HTR-8/SVneo (cell line): ENCODE data around the gene CCR7.
A peak's percentile ranks its signal among the peaks of the same experiment; 100 is the strongest.

Experiments used
- DNase-seq: peaks from one replicate; pipeline ENCODE4 v3.0.0; 2011; ENCODE audit warnings: low spot score, mixed read lengths; ENCODE audit not compliant: insufficient read length
- FAIRE-seq: peaks from 2 replicates; lab custom pipeline; 2011; peaks lifted over from hg19 to GRCh38; lab: Jason Lieb, UNC

Gene CCR7

GRCh38 chr17:40522250-40522960 lies 42.9 kb downstream of the CCR7 start:
- DNase-seq (no peak), FAIRE-seq (peak; percentile 80)

- FAIRE-seq (peak; percentile 79), DNase-seq (no peak)
Observed at GRCh38 chr17:40520991-40521453, 44.2 kb downstream of the CCR7 start.

DNA sequence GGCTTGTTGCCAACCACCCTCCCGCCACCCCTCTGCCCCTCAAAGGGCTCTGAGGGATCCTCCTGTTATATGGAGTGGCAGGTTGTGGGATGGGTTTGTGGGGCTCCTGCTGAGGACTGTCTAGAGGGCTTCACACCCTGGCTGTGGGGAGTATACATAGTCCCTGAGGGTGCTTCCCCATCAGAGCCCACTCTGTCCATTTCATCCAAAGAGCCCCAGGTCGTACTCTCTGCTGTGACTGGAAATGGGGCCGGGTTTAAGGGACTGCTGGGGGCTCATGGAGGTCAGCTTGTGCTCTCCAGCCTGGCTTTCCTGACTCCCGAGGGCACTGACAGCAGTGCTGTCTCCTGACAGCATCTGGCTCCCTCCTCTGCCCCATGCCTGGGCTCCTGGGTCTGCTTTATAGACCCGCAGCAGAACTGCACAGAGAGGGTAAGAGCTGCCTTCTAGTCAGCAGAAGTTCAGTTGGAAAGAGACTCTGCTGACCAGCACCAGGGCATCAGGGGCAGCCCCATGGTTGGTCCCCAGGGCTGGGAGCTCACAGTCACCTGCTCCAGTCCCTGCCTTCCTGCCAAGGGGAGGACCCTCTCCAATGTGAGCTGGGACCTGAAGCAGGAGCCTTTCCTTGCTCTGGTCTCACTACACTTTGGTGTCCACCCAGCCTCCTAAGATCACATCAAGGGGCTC lies 46.0 kb downstream of the CCR7 start:
- DNase-seq, result no peak

GRCh38 chr17:40518401-40519088 lies 46.7 kb downstream of the CCR7 start:
- DNase-seq, result peak; percentile 71
- FAIRE-seq, result no peak

More for the DNA sequence above, 46.0 kb downstream of the CCR7 start:
- no peak for FAIRE-seq

DNA sequence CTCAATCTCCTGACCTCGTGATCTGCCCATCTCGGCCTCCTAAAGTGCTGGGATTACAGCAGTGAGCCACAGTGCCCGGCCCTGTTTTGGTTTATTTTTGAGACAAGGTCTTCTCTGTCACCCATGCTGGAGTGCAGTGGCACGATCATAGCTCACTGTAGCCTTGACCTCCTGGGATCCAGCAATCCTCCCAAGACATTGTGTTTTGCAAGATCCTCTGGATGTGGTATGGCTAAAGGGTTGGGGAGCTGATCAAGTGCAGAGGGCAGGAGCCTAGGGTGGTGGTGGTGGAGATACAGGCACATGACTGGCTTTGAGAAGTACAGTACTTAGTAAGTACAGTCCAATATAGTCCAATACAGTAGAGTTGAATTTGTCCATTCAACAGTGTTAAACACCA lies 47.3 kb downstream of the CCR7 start:
- FAIRE-seq, result no peak
- no peak for DNase-seq

DNA sequence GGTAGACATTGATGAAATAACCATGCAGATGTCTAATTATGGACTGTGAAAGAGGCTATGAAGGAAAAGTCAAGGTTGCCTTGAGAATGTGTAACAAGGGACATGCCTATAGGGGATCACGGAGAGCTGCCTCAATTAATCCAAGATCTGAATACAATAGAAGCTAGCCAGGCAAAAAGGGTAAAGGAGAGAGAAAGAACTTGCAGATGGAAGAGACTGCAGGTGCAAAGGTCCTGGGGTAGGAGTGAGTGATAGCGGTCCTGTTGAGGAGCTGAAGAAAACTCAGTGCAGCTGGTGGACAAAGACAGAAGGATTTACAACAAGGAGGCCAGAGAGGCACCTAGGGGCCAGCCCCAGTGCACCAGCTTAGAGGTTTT lies 48.0 kb downstream of the CCR7 start:
- FAIRE-seq, result no peak

GRCh38 chr17:40516581-40517285 lies 48.5 kb downstream of the CCR7 start:
- FAIRE-seq (no peak), DNase-seq (peak; percentile 50)

More for the DNA sequence above, 48.0 kb downstream of the CCR7 start:
- no peak for DNase-seq

DNA sequence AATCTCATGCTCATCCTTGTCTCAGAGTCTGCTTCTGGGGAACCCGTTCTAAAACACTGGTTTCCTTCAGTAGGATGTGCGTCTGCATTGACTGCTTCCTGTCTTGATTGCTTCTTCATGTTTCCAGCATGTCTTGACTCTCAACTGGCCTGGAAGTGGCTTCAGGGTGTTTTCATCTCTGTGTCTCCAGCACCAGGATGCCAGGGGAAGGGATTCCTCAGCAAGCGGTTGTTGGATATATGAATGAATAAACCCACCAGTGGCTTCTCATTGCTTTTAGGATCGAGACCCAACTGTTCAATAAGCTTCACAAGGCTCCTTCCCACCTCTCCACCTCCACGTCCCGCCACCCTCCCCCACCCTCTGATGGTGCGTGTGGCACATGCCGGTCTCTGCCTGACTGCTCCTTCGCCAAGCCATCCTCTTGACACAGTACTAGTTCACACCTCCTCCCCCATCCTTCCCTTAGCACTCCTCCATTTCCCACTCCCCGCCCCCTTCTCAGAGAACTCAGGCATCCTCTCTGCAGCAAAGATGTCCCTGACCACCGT lies 49.7 kb downstream of the CCR7 start:
- FAIRE-seq, result no peak

GRCh38 chr17:40515011-40515410 lies 50.3 kb downstream of the CCR7 start:
- DNase-seq (no peak), FAIRE-seq (no peak)

More for the DNA sequence above, 49.7 kb downstream of the CCR7 start:
- no peak for DNase-seq

DNA sequence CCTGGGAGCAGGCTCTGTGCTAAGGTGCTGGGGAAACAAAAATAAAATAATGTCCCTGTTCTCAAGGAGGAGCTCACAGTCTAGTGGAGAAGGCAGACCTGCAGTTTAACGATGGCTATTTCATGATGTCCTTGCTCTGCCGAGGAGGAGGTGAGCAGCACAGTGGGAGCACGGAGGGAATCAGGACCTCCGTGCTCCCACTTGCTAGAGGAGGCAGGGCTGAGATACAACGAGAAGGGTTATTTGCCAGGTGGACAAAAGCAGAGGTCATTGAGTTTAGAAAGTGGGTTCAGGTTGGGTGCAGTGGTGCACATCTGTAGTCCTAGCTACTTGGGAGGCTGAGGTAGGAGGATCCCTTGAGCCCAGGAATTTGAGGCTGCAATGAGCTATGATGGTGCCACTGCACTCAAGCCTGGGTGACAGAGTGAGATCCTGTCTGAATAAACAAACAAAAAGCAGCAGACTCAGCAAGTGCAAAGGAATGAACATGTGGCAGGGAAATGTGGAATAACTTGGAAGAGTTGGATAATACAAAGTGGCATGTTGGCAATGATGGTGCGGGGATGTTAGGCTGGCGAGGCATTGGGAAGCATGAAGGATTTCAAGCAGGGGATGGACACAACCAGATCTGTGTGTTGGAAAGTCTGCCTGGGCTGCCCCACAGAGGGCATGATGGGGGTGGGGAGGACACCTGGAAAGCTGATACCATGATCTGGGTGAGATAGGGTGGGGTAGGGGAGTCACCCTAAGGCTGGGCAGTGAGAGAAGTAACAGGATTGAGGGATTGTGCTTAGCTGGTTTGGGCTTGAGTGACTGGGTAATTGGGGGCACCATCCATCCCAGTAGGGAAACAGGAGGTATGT lies 51.0 kb downstream of the CCR7 start:
- FAIRE-seq (no peak), DNase-seq (no peak)

- FAIRE-seq, result no peak
Observed at GRCh38 chr17:40511667-40512220, 53.5 kb downstream of the CCR7 start.

DNA sequence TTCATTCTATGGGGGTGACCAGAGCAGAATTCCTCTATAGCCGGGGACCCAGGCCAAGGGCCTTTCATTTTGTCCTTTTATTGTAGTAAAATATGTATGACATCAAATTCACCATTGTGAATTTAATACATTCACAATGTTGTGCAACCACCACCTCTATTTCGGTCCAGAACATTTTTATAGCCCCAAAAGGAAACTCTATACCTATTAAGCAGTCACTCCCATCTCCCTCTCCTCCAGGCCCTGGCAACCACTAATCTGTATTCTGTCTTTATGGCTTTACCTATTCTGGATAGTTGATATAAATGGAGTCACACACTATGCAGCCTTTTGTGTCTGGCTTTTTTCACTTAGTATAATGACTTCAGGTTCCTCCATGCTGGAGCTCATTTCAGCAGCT lies 54.1 kb downstream of the CCR7 start:
- FAIRE-seq (no peak), DNase-seq (no peak)

More at GRCh38 chr17:40511667-40512220, 53.5 kb downstream of the CCR7 start:
- no peak for DNase-seq

GRCh38 chr17:40510328-40510648 lies 55.0 kb downstream of the CCR7 start:
- DNase-seq, result no peak
- no peak for FAIRE-seq

- FAIRE-seq, result no peak
Observed at GRCh38 chr17:40509626-40510327, 55.5 kb downstream of the CCR7 start.

GRCh38 chr17:40506786-40507185 lies 58.5 kb downstream of the CCR7 start:
- DNase-seq (no peak), FAIRE-seq (no peak)

More at GRCh38 chr17:40509626-40510327, 55.5 kb downstream of the CCR7 start:
- DNase-seq, result no peak
